Measurements from ENCODE around the gene VPS13D.

DNA sequence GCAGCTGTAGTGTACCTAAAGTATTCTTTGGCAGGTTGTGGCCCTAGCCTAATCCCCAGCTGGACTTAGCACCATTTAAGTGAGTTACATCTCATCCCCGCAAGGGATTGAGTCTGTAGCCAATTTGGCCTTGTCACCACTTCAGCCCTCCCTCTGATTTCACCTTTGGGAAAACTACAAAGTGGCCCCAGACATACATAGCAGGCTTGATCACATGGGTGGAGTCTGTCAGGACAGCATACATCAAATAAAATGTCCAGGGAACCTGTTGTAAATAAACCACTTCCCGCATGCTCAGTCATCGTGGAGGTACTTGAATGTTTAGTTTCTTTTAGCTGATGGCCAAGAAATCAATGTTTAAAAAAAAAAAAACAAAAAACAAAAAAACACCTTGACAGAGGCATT lies 245.7 kb downstream of the VPS13D start:
- TF ChIP-seq, protein P1, sequence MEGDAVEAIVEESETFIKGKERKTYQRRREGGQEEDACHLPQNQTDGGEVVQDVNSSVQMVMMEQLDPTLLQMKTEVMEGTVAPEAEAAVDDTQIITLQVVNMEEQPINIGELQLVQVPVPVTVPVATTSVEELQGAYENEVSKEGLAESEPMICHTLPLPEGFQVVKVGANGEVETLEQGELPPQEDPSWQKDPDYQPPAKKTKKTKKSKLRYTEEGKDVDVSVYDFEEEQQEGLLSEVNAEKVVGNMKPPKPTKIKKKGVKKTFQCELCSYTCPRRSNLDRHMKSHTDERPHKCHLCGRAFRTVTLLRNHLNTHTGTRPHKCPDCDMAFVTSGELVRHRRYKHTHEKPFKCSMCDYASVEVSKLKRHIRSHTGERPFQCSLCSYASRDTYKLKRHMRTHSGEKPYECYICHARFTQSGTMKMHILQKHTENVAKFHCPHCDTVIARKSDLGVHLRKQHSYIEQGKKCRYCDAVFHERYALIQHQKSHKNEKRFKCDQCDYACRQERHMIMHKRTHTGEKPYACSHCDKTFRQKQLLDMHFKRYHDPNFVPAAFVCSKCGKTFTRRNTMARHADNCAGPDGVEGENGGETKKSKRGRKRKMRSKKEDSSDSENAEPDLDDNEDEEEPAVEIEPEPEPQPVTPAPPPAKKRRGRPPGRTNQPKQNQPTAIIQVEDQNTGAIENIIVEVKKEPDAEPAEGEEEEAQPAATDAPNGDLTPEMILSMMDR (IDR thresholded peaks at IDR 0.05 in 4 of 5, conservative IDR thresholded peaks at IDR 0.05 in 1 of 5): no peak
- TF ChIP-seq POLR2A (IDR thresholded peaks at IDR 0.05): no peak
